Activated effector memory CD4-positive, alpha-beta T cell treated with anti-CD3 and anti-CD28 coated beads, Interleukin-2, amount 50 U/mL, for 16 hours (primary cell): ENCODE measurements around the gene RNASE8.
A peak's percentile ranks its signal among the peaks of the same experiment; 100 is the strongest.
"Not testable (repeated sequence)": the region's sequence is repeated elsewhere in the genome, so short reads cannot be mapped to it uniquely, and the experiment has no call there.

Experiments used
- DNase-seq: peaks from one replicate; pipeline ENCODE4 v3.0.0-alpha.2; 2020

Gene RNASE8

GRCh38 chr14:21030531-21030930 is 27.1 kb upstream of the RNASE8 start:
- no peak for DNase-seq

DNA sequence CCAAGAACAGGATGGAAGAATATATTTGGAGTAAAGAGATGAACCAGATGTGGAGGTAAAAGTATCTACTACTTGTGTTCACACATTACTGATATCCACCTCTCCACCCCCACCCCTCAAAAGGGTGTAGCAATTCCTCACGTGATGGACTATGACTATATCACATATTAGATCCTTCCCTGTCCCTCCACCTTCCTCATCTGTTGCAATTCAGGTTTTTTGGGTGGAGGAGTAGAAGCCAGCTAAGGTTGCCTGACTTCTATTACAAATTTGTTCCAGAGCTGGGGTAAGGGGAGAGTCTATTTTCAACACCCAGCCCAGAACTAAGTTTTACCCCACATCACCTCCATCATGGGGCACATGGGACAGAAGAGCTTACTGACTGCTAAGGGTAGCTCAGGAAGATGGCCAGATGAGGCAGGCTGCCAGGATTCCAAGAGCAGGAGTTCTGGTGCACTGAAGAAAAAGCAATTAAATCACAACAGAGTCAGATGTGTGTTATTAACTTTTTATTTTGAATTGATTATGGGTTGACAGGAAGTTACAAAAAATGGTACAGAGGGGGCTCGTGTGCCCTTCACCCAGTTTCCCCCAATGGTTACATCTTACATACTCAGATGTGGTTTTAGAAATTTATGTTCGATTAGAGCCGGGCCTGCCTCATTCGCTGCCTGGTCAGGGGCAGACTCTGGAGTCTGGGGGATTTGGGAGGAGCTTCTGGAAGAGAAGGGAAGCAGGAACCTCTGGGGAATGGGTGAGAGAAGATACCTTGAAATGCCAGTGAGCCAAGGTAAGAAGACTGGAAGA is 25.1 kb upstream of the RNASE8 start:
- no peak for DNase-seq

GRCh38 chr14:21033133-21033698 is 24.4 kb upstream of the RNASE8 start:
- no peak for DNase-seq

DNA sequence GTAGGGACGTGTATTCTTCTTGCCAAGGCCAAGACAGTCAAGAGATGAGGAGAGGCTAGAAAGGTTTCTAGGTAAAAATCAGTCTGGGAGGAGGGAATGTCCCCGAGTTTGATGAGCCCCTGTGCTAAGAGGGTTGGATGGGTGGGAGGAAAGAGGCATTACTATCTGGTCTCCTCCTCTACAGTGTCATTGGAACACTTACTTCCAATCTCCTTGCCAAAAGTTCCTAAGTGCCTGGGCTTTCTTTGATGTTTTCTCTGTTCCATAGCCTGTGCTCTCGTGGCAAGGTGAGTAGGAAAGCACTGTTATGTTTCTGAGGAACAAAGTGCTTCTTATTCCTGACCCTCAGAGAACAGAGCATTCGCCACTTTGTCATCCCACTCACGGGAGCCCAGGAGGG is 22.9 kb upstream of the RNASE8 start, which contains the start of gene RNASE13:
Gene RNASE13, minus strand, starts transcription at position 101 of the 400 bp plus-strand sequence. CDS start 519 bp downstream, outside the sequence.
- DNase-seq: no peak

- DNase-seq: no peak
Measured at GRCh38 chr14:21036751-21037150, 20.9 kb upstream of the RNASE8 start.

GRCh38 chr14:21037156-21037555 is 20.5 kb upstream of the RNASE8 start:
- no peak for DNase-seq

DNA sequence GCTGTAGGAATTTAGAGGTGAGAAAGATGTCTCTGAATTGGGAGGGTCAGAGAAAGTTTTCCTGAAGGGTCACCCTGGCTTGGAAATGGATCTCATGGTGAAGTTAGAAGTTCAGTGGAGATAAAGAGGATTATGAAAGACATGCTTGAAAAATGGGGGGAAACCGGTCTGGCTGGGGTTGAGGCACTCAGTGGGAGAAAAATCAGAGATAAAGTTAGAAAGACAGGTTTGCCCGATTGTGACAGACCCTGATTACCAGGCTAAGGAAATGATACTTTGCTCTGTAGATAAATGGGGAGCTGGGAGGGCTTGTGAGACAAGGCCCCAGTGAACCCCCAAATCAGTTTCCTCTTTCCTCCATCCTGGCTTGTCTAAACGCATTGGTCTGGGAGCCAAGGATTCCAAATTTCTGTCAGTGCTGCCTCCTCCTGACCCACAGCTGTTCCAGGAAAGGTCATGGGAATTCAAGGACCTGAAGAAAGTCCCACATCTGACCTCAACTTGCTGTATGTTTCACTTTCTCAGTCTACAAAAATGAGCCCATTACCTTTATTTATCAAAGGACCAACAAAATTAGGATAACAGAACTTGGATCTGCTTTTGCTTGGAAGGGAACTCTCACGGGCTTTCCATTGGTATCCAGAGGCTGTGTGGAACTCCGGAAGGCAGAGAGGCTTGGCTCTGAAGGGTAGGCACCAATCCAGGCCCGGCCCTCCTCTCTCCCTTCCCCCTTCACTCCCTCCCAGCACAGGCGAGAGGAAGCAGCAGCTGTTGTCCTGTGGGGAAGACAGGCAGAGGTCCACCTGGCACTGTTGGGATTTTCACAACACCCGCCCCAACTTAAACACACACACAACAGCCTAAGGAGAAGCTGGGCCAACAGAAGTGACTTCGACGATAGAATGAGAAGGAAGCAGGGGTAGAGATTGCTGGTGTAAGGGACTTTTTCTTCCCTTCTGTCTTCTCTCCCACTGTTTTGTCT is 18.9 kb upstream of the RNASE8 start:
- no peak for DNase-seq

DNA sequence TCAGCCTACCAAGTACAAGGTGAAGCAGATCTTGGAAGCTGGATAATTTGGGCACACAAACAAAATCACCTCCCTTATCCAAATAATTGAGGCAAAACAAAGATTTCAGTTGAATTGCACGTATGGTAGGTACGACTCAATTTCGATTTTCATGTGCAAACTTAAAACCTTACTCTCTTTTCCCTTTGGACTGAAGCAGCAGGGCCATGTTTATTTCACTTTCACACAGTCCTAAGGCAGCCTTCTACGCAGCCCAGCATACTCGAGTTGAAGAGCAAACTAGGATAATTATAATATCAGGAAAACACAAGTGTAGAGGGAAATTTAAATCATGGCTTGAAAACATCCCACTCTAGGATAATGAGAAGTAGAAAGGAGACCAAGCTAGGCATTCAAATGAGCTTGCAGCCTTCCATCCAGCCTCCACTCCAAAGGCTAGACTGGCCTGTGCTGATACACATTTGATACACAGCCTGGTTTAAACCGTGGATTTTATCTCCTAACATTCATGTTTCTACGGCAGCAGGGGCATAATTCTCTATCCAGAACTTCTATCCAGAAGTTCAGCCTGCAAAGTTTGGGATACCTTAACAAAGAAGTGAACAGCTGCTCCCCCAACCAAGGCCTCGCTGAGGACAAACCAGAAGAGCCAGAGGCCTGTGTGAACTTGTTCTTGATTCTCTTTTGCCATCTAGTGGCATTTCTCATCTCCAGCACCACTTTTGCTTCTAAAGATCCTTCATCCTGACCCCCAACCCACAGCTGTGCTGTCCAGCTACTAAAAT is 17.8 kb upstream of the RNASE8 start:
- DNase-seq: no peak

DNA sequence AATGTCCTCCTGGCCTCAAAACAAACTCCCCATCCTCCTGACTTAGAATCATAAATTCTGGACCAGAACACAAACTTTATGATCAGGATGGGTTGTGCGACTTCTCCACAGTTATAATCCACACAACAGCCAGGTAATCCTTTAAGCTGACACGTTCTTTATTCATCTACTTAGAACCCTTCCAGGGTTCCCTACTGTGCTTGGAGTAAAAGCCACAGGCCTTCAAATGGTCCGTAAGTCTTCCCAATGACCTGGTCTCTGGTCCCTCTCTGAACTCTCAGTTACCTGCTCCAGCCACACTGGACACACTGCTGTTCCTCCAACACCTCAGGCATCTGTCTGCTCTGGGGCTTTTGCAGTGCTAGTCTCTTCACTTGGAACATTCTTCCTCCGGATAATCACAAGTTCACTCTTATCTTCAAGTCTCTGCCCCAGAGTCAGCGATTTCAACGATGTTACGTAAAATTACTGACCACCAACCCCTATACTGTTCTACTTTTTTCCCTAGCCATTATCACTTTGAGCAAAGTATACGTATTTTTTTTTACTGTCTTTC is 17.2 kb upstream of the RNASE8 start:
- DNase-seq: no peak

- DNase-seq: not testable (repeated sequence)
Measured at GRCh38 chr14:21040941-21041340, 16.7 kb upstream of the RNASE8 start.

GRCh38 chr14:21041676-21042433 is 15.8 kb upstream of the RNASE8 start, which contains the start of gene RNASE7:
Gene RNASE7 (plus strand): TSS chr14:21042362. CDS start chr14:21042993, 631 bp downstream.
- DNase-seq: no peak

GRCh38 chr14:21042918-21043317 is 14.7 kb upstream of the RNASE8 start:
- no peak for DNase-seq

DNA sequence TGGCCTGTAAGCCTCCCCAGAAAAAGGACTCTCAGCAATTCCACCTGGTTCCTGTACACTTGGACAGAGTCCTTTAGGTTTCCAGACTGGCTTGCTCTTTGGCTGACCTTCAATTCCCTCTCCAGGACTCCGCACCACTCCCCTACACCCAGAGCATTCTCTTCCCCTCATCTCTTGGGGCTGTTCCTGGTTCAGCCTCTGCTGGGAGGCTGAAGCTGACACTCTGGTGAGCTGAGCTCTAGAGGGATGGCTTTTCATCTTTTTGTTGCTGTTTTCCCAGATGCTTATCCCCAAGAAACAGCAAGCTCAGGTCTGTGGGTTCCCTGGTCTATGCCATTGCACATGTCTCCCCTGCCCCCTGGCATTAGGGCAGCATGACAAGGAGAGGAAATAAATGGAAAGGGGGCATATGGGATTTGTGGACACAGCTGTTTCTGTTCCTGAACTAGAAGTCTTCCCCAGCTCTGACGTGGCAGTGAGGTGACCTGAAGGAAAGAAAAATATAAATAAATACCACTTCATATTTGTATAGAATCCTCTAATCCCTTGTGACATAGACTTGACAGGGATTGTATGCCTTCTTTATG is 14.1 kb upstream of the RNASE8 start:
- DNase-seq: no peak

DNA sequence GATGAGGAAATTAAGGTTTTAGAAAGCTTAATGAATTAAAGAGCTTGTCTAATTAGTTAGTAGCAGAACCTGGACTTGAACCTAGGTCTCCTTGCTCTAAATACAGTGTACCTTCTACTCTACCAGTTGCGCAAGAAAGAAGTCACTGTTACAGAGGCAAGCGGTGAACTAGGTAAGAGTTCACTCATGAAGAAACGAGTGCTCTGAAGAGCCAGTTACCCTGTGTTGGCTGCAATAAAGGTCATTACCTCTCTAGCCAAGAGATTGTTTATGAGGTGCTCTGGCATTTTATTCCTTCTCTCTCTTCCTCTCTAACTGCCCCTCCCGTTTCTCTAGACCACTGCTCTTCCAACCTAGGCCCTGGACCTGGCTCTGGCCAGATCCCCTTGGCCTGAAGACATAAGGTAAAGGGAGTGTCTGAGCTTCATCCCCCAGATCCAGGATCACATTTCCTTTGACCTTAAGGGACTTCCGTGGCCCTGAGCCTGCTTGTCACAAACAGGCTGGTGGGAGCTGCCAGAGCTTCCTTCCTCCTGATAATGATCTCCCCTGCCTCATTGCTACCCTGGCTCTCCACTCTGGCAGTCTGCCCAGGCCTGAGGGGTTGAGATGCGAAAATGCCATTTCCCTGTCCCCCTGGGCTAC is 13.5 kb upstream of the RNASE8 start:
- DNase-seq: peak; percentile 66

GRCh38 chr14:21047378-21047781 is 10.2 kb upstream of the RNASE8 start:
- DNase-seq: no peak

GRCh38 chr14:21048638-21049037 is 9.0 kb upstream of the RNASE8 start:
- no peak for DNase-seq

DNA sequence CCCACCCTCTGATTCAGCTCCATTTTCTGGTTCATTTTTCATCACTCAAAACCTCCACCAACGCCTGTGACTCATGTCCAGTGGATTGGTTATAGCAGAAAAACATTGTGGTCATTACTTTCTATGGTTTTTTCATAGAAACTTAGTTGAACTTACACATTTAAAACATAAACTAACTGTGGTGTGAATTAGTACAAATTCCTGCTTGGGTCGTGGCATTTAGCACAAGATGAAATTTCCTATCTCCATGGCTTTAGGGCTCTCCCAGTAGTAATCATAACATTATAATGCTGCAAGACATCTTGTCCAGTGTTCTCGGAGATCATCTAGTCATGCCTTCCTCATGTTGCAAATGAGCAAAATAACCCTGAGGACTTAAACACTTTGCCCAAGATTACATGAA is 8.3 kb upstream of the RNASE8 start:
- no peak for DNase-seq

DNA sequence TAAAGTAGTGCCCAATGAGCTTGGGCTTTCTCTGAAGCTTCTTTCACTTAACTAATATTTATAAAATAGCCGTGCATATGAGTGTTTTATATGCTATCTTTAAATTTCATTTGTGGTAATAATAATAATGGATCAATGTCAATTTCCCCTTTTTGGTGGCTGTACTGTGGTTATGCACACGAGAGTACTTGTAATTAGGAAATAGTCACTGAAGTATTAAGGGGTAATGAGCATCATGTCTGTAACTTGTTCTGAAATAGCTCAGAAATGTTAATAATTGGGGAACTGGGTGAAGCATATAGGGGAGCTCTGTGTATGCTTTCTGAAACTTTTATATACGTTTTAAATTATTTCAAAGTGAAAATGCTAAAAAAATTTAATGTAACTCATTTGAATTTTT is 7.0 kb upstream of the RNASE8 start:
- DNase-seq: no peak

DNA sequence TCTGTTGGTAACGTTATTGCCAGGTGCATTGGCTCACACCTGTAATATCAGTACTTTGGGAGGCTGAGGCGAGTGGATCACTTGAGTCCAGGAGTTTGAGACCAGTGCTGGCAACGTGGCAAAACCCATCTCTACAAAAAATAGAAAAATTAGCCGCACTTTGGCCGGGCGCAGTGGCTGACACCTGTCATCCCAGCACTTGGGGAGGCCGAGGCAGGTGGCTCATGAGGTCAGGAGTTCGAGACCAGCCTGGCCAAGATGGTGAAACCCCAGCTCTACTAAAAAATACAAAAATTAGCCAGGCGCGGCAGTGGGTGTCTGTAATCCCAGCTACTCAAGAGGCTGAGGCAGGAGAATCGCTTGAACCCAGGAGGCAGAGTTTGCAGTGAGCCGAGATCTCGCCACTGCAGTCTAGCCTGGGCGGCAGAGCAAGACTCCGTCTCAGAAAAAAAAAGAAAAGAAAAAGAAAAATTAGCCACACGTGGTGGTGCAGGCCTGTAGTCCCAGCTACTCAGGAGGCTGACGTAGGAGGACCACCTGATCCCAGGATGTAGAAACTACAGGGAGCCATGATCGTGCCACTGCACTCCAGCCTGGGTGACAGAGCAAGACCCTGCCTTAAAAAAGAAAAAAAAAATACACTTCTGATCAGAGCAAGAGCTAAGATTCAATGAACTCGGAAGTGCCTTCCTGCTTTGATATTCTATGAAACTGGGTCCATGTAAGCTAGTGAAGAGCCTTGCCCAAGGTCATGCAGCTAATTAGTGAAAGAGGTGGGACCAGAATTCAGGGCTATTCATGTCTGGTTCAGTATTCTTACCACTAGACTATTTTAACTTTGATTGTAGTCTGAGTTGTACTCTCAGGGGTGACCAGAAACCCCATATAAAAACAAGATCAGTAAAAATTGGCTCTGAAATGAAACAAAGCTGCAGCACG is 4.2 kb upstream of the RNASE8 start:
- DNase-seq: no peak
